Measurements from ENCODE around the gene TP53BP2.

DNA sequence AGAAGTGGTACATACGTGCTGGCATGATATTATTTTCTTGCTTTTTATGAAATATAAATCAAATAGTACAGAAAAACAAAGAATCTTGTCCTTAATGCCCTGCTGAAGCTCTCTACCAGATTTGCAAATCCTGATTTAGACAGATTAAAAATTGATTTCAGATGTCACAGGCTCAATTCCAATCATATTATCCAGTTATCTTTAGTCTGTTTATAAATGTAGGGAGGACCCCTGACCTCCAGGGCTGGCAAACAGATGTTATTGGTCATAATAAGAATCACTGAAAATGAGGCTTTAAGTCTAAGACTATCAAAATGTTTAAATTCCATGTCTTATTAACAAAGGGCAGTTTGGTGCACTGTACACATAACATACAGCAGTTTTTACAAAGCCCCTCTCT lies 62.1 kb downstream of the TP53BP2 start:
- TF ChIP-seq EZH2 (IDR thresholded peaks at IDR 0.05), result no peak
- no peak for TF ChIP-seq JUND (IDR thresholded peaks at IDR 0.05)
- TF ChIP-seq, protein P1, sequence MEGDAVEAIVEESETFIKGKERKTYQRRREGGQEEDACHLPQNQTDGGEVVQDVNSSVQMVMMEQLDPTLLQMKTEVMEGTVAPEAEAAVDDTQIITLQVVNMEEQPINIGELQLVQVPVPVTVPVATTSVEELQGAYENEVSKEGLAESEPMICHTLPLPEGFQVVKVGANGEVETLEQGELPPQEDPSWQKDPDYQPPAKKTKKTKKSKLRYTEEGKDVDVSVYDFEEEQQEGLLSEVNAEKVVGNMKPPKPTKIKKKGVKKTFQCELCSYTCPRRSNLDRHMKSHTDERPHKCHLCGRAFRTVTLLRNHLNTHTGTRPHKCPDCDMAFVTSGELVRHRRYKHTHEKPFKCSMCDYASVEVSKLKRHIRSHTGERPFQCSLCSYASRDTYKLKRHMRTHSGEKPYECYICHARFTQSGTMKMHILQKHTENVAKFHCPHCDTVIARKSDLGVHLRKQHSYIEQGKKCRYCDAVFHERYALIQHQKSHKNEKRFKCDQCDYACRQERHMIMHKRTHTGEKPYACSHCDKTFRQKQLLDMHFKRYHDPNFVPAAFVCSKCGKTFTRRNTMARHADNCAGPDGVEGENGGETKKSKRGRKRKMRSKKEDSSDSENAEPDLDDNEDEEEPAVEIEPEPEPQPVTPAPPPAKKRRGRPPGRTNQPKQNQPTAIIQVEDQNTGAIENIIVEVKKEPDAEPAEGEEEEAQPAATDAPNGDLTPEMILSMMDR (IDR thresholded peaks at IDR 0.05 in 2 of 3, conservative IDR thresholded peaks at IDR 0.05 in 1 of 3; ENCODE audit: borderline replicate concordance in 1 of 3, insufficient read depth in 1 of 3, low read depth in 2 of 3, low read length in 2 of 3), result no peak
- TF ChIP-seq POLR2A (IDR thresholded peaks at IDR 0.05; ENCODE audit: borderline replicate concordance, extremely low read depth, insufficient read depth, insufficient read length), result no peak
- TF ChIP-seq SRF (IDR thresholded peaks at IDR 0.05; ENCODE audit: low read depth), result no peak
- TF ChIP-seq RAD21 (IDR thresholded peaks at IDR 0.05; ENCODE audit: low read depth), result no peak
- TF ChIP-seq ZFX (IDR thresholded peaks at IDR 0.05), result no peak
- no peak for TF ChIP-seq ZNF274 (IDR thresholded peaks at IDR 0.05; ENCODE audit: low read depth, low read length)
- no peak for TF ChIP-seq YY1 (IDR thresholded peaks at IDR 0.05; ENCODE audit: extremely low read depth, insufficient replicate concordance, low read depth, low read length)

Data from HCT116 (cell line).